Measurements from ENCODE around the gene ME1.

GRCh38 chr6:83258517-83258916, 172.3 kb downstream of the ME1 start:
- TF ChIP-seq POLR2A (IDR thresholded peaks at IDR 0.05): no peak
- no peak for TF ChIP-seq CTCF (IDR thresholded peaks at IDR 0.05)
- no peak for TF ChIP-seq POLR2AphosphoS5 (IDR thresholded peaks at IDR 0.05)
- no peak for TF ChIP-seq EP300 (IDR thresholded peaks at IDR 0.05)

Data from stomach (tissue), 4 donors.